ENCODE measurements around the gene ING4. TPM values are rescaled to one million over a fixed set of nuclear protein-coding genes. Genes with fewer than 3 reads are reported as not detected.

ING4 gene
- polyA plus RNA-seq, 1 of the 3 experiments (the other 2 are of a cell fraction) = 96.5 TPM

DNA sequence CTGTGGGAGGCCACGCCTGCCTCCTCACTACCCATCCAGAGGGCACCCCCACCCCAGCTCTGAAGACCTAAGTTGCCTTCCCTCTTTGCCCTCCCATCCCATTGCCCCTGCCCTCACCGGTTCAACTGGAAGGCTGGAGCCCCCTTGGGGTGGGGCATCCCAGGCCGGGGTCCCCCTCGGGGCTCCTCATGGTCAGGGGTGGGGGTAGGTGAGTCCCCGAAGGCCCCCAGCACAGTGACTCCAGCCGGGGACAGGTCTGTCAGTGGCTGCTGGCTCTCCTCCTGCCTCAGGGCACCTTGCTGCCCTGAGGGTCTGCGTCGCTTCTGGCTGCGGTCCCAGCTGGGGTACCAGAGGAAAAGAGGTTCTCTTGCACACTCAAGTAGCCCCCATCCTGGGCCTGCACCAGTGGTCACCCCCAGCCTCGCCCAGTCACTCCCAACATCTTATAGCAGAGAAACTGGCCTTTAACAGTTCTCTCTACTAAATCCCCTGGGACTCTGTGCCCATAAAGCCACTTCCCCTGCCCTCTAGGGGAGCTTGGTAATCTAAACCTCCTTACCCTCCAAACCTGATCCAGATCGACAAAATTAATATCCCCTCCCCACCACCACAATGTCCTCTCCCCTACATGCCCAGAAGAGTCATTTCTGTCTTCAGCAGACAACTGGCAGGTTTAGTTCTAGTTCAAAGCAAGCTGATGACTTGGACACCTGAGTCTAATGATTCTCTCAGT is 32.6 kb upstream of the ING4 start:
- Histone ChIP-seq H3K36me3 (replicated peaks in 1 of 2; ENCODE audit: control insufficient read depth in 1 of 2, insufficient read depth in 2 of 2, low read length in 1 of 2) (peaks cover 3 to 19% of the 10 kb centered on the region in 2 experiments), H2AFZ (ENCODE audit: low read depth) (no peak overlapping the region), H3K27me3 (ENCODE audit: insufficient read depth) (no peaks in the 10 kb centered on the region), H3K4me3 (ENCODE audit: low read depth in 2 of 2, low read length in 1 of 2) (no peak overlapping the region), H3F3A (replicated peaks; ENCODE audit: insufficient read depth) (peaks cover 16% of the 10 kb centered on the region), H3K9me3 (no peaks in the 10 kb centered on the region), H3K9ac (no peak overlapping the region), H3K27ac (ENCODE audit: low read depth in 2 of 2, low read length in 1 of 2) (no peak overlapping the region), H4K20me1 (ENCODE audit: insufficient read depth) (no peaks in the 10 kb centered on the region), H3K79me2 (ENCODE audit: insufficient read depth) (peaks cover 21% of the 10 kb centered on the region), H3K4me2 (no peak overlapping the region), H3K9me2 (no peaks in the 10 kb centered on the region), H3K4me1 (ENCODE audit: control insufficient read depth in 1 of 2, insufficient read depth in 2 of 2, low read depth in 1 of 2, low read length in 1 of 2) (peaks cover 11 to 14% of the 10 kb centered on the region in 2 experiments; a peak in 2 of 4 replicates)
- DNase-seq = no peak
- ChIA-PET POLR2A (interaction anchor here (0.9 kb wide), 1 partner anchor 29 kb away, joined by 3 read pairs; the partner anchor contains the start of gene COPS7A), CTCF (interaction anchor here (0.8 to 2.3 kb wide), 6 partner anchors 11 to 142 kb away, joined by 3 to 10 read pairs (median 4); partner anchors contain the start of genes IFFO1 and MLF2)
- WGBS (ENCODE audit: low lambda C conversion rate) = 60% methylated on average over 5 of the region's 11 CpGs
- TF ChIP-seq POLR2AphosphoS5 (IDR thresholded peaks at IDR 0.05; ENCODE audit: low read depth, low read length) (0 out of 2 replicates have a peak, but pooled peaks have one; percentile 26), FOSL2 (IDR thresholded peaks at IDR 0.05; ENCODE audit: borderline replicate concordance, low read depth) (no peak)

DNA sequence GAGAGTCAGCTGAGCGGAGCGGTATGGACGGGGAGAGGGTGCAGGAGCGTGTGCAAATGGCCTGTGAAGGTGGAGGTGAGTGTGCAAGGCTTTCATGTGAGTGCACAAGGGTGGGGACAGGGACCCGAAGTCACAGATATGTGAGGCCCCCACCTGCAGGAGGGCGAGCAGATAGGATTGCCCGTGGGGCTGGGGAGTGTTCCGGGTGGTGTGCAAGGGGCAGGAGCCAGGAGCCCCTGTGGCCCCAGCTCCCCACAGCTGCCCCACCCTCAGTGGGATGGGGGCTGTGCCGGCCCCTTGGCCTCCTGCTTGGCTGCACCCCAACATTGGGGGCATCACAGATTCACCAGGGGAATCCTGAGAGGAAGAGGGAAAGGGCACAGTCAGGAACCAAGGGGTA is 31.8 kb upstream of the ING4 start:
- H3K36me3 ChIP-seq (replicated peaks in 1 of 2; ENCODE audit: control insufficient read depth in 1 of 2, insufficient read depth in 2 of 2, low read length in 1 of 2) = peaks cover 3 to 19% of the 10 kb centered on the region in 2 experiments
- no peak overlapping the region for H2AFZ ChIP-seq (ENCODE audit: low read depth)
- ChIA-PET CTCF (interaction anchor here (0.8 to 4.8 kb wide), 3 partner anchors 10 to 139 kb away, joined by 3 to 19 read pairs (median 10); partner anchors contain the start of genes IFFO1 and MLF2), POLR2A (interaction anchor here (1.1 kb wide), 1 partner anchor 71 kb away, joined by 3 read pairs; the partner anchor contains the start of gene PTMS)
- WGBS (ENCODE audit: low lambda C conversion rate) = 83% methylated on average over 7 of the region's 9 CpGs
- no peaks in the 10 kb centered on the region for H3K27me3 ChIP-seq (ENCODE audit: insufficient read depth)
- no peaks in the 10 kb centered on the region for H3K9me3 ChIP-seq
- peaks cover 13 to 14% of the 10 kb centered on the region in 2 experiments; a peak in 2 of 4 replicates for H3K4me1 ChIP-seq (ENCODE audit: control insufficient read depth in 1 of 2, insufficient read depth in 2 of 2, low read depth in 1 of 2, low read length in 1 of 2)
- no peak overlapping the region for H3K9ac ChIP-seq
- H3K4me3 ChIP-seq (ENCODE audit: low read depth in 2 of 2, low read length in 1 of 2) = no peak overlapping the region
- H3K79me2 ChIP-seq (ENCODE audit: insufficient read depth) = peaks cover 29% of the 10 kb centered on the region
- H3K9me2 ChIP-seq = no peaks in the 10 kb centered on the region
- peaks cover 16% of the 10 kb centered on the region for H3F3A ChIP-seq (replicated peaks; ENCODE audit: insufficient read depth)
- DNase-seq = no peak
- no peaks in the 10 kb centered on the region for H4K20me1 ChIP-seq (ENCODE audit: insufficient read depth)
- no peak overlapping the region for H3K4me2 ChIP-seq
- H3K27ac ChIP-seq (ENCODE audit: low read depth in 2 of 2, low read length in 1 of 2) = no peak overlapping the region
- TF ChIP-seq, protein P1, sequence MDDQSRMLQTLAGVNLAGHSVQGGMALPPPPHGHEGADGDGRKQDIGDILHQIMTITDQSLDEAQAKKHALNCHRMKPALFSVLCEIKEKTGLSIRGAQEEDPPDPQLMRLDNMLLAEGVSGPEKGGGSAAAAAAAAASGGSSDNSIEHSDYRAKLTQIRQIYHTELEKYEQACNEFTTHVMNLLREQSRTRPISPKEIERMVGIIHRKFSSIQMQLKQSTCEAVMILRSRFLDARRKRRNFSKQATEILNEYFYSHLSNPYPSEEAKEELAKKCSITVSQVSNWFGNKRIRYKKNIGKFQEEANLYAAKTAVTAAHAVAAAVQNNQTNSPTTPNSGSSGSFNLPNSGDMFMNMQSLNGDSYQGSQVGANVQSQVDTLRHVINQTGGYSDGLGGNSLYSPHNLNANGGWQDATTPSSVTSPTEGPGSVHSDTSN (IDR thresholded peaks at IDR 0.05) = no peak
- TF ChIP-seq, protein P2, sequence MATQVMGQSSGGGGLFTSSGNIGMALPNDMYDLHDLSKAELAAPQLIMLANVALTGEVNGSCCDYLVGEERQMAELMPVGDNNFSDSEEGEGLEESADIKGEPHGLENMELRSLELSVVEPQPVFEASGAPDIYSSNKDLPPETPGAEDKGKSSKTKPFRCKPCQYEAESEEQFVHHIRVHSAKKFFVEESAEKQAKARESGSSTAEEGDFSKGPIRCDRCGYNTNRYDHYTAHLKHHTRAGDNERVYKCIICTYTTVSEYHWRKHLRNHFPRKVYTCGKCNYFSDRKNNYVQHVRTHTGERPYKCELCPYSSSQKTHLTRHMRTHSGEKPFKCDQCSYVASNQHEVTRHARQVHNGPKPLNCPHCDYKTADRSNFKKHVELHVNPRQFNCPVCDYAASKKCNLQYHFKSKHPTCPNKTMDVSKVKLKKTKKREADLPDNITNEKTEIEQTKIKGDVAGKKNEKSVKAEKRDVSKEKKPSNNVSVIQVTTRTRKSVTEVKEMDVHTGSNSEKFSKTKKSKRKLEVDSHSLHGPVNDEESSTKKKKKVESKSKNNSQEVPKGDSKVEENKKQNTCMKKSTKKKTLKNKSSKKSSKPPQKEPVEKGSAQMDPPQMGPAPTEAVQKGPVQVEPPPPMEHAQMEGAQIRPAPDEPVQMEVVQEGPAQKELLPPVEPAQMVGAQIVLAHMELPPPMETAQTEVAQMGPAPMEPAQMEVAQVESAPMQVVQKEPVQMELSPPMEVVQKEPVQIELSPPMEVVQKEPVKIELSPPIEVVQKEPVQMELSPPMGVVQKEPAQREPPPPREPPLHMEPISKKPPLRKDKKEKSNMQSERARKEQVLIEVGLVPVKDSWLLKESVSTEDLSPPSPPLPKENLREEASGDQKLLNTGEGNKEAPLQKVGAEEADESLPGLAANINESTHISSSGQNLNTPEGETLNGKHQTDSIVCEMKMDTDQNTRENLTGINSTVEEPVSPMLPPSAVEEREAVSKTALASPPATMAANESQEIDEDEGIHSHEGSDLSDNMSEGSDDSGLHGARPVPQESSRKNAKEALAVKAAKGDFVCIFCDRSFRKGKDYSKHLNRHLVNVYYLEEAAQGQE (IDR thresholded peaks at IDR 0.05; ENCODE audit: low read depth, low read length) = no peak
- no peak for TF ChIP-seq YY1 (IDR thresholded peaks at IDR 0.05; ENCODE audit: low read depth)
- no peak for TF ChIP-seq TAF1 (IDR thresholded peaks at IDR 0.05; ENCODE audit: borderline replicate concordance, low read depth, low read length)
- TF ChIP-seq, protein P3, sequence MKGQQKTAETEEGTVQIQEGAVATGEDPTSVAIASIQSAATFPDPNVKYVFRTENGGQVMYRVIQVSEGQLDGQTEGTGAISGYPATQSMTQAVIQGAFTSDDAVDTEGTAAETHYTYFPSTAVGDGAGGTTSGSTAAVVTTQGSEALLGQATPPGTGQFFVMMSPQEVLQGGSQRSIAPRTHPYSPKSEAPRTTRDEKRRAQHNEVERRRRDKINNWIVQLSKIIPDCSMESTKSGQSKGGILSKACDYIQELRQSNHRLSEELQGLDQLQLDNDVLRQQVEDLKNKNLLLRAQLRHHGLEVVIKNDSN (IDR thresholded peaks at IDR 0.05; ENCODE audit: borderline replicate concordance, low read depth) = no peak
- no peak for TF ChIP-seq SMC3 (IDR thresholded peaks at IDR 0.05; ENCODE audit: low read depth, low read length)
- TF ChIP-seq NFIC (IDR thresholded peaks at IDR 0.05; ENCODE audit: borderline replicate concordance) = no peak
- TF ChIP-seq, protein P4, sequence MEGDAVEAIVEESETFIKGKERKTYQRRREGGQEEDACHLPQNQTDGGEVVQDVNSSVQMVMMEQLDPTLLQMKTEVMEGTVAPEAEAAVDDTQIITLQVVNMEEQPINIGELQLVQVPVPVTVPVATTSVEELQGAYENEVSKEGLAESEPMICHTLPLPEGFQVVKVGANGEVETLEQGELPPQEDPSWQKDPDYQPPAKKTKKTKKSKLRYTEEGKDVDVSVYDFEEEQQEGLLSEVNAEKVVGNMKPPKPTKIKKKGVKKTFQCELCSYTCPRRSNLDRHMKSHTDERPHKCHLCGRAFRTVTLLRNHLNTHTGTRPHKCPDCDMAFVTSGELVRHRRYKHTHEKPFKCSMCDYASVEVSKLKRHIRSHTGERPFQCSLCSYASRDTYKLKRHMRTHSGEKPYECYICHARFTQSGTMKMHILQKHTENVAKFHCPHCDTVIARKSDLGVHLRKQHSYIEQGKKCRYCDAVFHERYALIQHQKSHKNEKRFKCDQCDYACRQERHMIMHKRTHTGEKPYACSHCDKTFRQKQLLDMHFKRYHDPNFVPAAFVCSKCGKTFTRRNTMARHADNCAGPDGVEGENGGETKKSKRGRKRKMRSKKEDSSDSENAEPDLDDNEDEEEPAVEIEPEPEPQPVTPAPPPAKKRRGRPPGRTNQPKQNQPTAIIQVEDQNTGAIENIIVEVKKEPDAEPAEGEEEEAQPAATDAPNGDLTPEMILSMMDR (IDR thresholded peaks at IDR 0.05) = no peak
- TF ChIP-seq ELF1 (IDR thresholded peaks at IDR 0.05) = no peak
- TF ChIP-seq GATA2 (CRISPR knock-in tag; IDR thresholded peaks at IDR 0.05) = no peak
- TF ChIP-seq CHD2 (IDR thresholded peaks at IDR 0.05; ENCODE audit: low read length, partially characterized antibody) = no peak
- no peak for TF ChIP-seq RFX5 (IDR thresholded peaks at IDR 0.05; ENCODE audit: low read length)
- TF ChIP-seq FOXM1 (IDR thresholded peaks at IDR 0.05; ENCODE audit: low read depth) = no peak
- no peak for TF ChIP-seq TEAD4 (IDR thresholded peaks at IDR 0.05; ENCODE audit: borderline replicate concordance, insufficient read depth)
- no peak for TF ChIP-seq MXI1 (IDR thresholded peaks at IDR 0.05; ENCODE audit: low read depth, low read length)
- TF ChIP-seq, protein P5, sequence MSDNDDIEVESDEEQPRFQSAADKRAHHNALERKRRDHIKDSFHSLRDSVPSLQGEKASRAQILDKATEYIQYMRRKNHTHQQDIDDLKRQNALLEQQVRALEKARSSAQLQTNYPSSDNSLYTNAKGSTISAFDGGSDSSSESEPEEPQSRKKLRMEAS (IDR thresholded peaks at IDR 0.05; ENCODE audit: low read depth) = no peak
- TF ChIP-seq GABPA (IDR thresholded peaks at IDR 0.05; ENCODE audit: low read depth) = no peak
- no peak for TF ChIP-seq EZH2phosphoT487 (IDR thresholded peaks at IDR 0.05; ENCODE audit: borderline replicate concordance, low read depth)

Measured in SK-N-SH (cell line).